ENCODE data around the gene SPOCK2. TPM values are rescaled to one million over a fixed set of nuclear protein-coding genes. Genes with fewer than 3 reads are reported as not detected.

SPOCK2 gene
- total and polyA plus RNA-seq, 10 of the 15 experiments (the other 5 are each of a cell fraction or from before 2014, with no cell fraction given), result 0.02 to 1.5 (median 0.58) TPM

DNA sequence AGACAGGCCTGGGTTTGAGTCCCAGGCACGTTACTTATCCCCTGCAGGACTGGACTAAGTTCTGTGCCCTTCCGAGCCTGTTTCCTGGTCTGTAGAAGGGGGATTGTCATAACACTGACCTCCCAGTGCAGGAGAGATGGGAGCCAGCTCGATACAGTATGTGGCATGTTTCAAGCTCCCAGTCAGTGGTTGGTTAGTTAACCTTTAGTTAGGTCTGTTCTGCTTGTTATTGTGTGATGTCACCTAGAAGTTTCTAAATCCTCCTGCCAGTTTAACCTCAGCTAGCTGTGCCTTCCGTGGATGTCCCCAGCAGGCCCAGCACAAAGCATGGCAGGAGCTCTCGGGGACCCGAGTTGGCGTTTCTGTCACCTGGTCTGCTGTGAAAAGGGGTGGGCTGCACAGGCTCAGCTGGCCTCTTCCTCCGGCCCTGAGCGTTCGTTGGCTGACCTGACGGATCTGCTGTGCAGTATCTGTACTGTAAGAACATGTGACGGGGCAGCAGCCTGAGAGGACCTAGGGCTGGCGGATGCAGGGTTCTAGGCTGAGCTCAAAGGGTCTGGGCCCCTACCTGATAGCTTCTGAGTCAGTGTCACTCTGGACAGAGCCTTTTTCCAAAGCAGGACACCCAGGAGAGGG, 53.0 kb downstream of the SPOCK2 start (continued):
- no peak for TF ChIP-seq SIN3A (IDR thresholded peaks at IDR 0.05; ENCODE audit: low read depth, low read length)
- TF ChIP-seq NR2C2 (IDR thresholded peaks at IDR 0.05; ENCODE audit: borderline replicate concordance, control insufficient read depth, insufficient read length, low read depth), result no peak
- no peak for TF ChIP-seq POU2F2 (IDR thresholded peaks at IDR 0.05; ENCODE audit: borderline replicate concordance, low read depth, low read length)
- TF ChIP-seq MXI1 (IDR thresholded peaks at IDR 0.05; ENCODE audit: low read depth, low read length), result no peak

- no peak for TF ChIP-seq NFYB (IDR thresholded peaks at IDR 0.05; ENCODE audit: insufficient read depth, low read depth, low read length)
- no peak for TF ChIP-seq CREB1 (IDR thresholded peaks at IDR 0.05; ENCODE audit: low read depth)
- no peak for TF ChIP-seq RAD51 (IDR thresholded peaks at IDR 0.05)
- TF ChIP-seq BMI1 (IDR thresholded peaks at IDR 0.05; ENCODE audit: borderline replicate concordance), result no peak
- no peak for TF ChIP-seq ZNF207 (IDR thresholded peaks at IDR 0.05; ENCODE audit: borderline replicate concordance)
- no peak for TF ChIP-seq FOS (IDR thresholded peaks at IDR 0.05; ENCODE audit: borderline replicate concordance, extremely low read depth, insufficient read length)
- TF ChIP-seq JUND (IDR thresholded peaks at IDR 0.05; ENCODE audit: low read depth, low read length), result no peak
- no peak for TF ChIP-seq TBL1XR1 (IDR thresholded peaks at IDR 0.05; ENCODE audit: low read depth, low read length)
- no peak for TF ChIP-seq PAX5 (IDR thresholded peaks at IDR 0.05; ENCODE audit: borderline replicate concordance, low read depth, low read length)
- no peak for TF ChIP-seq ESRRA (IDR thresholded peaks at IDR 0.05; ENCODE audit: low read length)
- no peak for TF ChIP-seq RAD21 (IDR thresholded peaks at IDR 0.05; ENCODE audit: insufficient read depth, low read depth, low read length)
- TF ChIP-seq EED (IDR thresholded peaks at IDR 0.05; ENCODE audit: low read depth), result no peak
- TF ChIP-seq BRCA1 (IDR thresholded peaks at IDR 0.05; ENCODE audit: low read depth, low read length), result no peak
- TF ChIP-seq, protein P1, sequence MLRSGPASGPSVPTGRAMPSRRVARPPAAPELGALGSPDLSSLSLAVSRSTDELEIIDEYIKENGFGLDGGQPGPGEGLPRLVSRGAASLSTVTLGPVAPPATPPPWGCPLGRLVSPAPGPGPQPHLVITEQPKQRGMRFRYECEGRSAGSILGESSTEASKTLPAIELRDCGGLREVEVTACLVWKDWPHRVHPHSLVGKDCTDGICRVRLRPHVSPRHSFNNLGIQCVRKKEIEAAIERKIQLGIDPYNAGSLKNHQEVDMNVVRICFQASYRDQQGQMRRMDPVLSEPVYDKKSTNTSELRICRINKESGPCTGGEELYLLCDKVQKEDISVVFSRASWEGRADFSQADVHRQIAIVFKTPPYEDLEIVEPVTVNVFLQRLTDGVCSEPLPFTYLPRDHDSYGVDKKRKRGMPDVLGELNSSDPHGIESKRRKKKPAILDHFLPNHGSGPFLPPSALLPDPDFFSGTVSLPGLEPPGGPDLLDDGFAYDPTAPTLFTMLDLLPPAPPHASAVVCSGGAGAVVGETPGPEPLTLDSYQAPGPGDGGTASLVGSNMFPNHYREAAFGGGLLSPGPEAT (IDR thresholded peaks at IDR 0.05; ENCODE audit: low read depth), result no peak
- TF ChIP-seq MYB (IDR thresholded peaks at IDR 0.05; ENCODE audit: borderline replicate concordance, low read depth, low read length), result no peak
- Histone ChIP-seq H2AFZ (ENCODE audit: control insufficient read depth, low read depth, low read length) (no peak overlapping the region), H3K4me3 (no peak overlapping the region), H3K9ac (ENCODE audit: control insufficient read depth, insufficient read depth, low read length) (no peak overlapping the region), H3K27me3 (replicated peaks in 1 of 2; ENCODE audit: control insufficient read depth in 2 of 2, insufficient read depth in 2 of 2, low read length in 1 of 2) (peaks cover 0 to 2% of the 10 kb centered on the region in 2 experiments; a peak in 1 of 4 replicates), H3K27ac (ENCODE audit: control insufficient read depth, insufficient read depth) (no peak overlapping the region), H3K4me1 (ENCODE audit: control insufficient read depth, insufficient read depth, low read length) (no peaks in the 10 kb centered on the region), H3K9me3 (replicated peaks; ENCODE audit: control insufficient read depth, insufficient read depth, low read length) (no peaks in the 10 kb centered on the region), H3K4me2 (ENCODE audit: control insufficient read depth, insufficient read depth) (no peak overlapping the region), H3K36me3 (ENCODE audit: control insufficient read depth in 2 of 2, insufficient read depth in 2 of 2, low read length in 1 of 2) (no peaks in the 10 kb centered on the region), H3K79me2 (ENCODE audit: control insufficient read depth, insufficient read depth, low read length) (no peaks in the 10 kb centered on the region), H4K20me1 (ENCODE audit: control insufficient read depth, insufficient read depth) (no peaks in the 10 kb centered on the region)
- SMC1A ChIA-PET (ENCODE audit: uncharacterized antibody, unreplicated experiment), result interaction anchor here (1.0 kb wide), 2 partner anchors 14 to 61 kb away, joined by 3 read pairs; no protein-coding TSS in a partner anchor
- POLR2A ChIA-PET, result interaction anchor here (0.6 kb wide), 1 partner anchor 310 kb away, joined by 3 read pairs; no protein-coding TSS in a partner anchor
- RAD21 ChIA-PET (ENCODE audit: unreplicated experiment), result interaction anchor here (1.0 kb wide), 1 partner anchor 14 kb away, joined by 3 read pairs; no protein-coding TSS in a partner anchor
- no peak for FAIRE-seq
- in situ Hi-C loops (cut with MboI) (no loop called here), intact Hi-C loops (cut with micrococcal nuclease; ENCODE audit: unreplicated experiment) (no loop called here)
- no peak for ATAC-seq
- BruUV-seq (replicated peaks), result no TSS peak
- WGBS (ENCODE audit: insufficient coverage, insufficient replicate concordance, low lambda C conversion rate, missing lambda C conversion rate), result 82% methylated on average over 4 of the region's 4 CpGs
- CTCF ChIA-PET, result no interaction called here
- DNase-seq (ENCODE audit: low read depth, low spot score), result no peak
Observed at GRCh38 chr10:72034761-72035160, 53.6 kb downstream of the SPOCK2 start.

Measured in GM12878 (cell line).